WTC11 (cell line): ENCODE results near the gene NAT8.
"Not testable (repeated sequence)": the region's sequence is repeated elsewhere in the genome, so short reads cannot be mapped to it uniquely, and the experiment has no call there.

ENCODE experiments used
- ETV6 ChIP-seq: sonication (generic); formaldehyde crosslinking; IDR thresholded peaks from 2 replicates; pipeline ENCODE4 v1.8.1; 2022; ENCODE audit warnings: mild to moderate bottlenecking, missing genetic modification reagents
- GABPB1 ChIP-seq: sonication (generic); formaldehyde crosslinking; IDR thresholded peaks from 2 replicates; pipeline ENCODE4 v1.8.1; 2023; ENCODE audit warnings: mild to moderate bottlenecking, missing genetic modification reagents
- NFYB ChIP-seq: sonication (generic); formaldehyde crosslinking; conservative IDR thresholded peaks from 2 replicates; pipeline ENCODE4 v1.8.0; 2022; ENCODE audit warnings: low read depth, missing genetic modification reagents
- NR2C2 ChIP-seq: sonication (generic); formaldehyde crosslinking; IDR thresholded peaks from 2 replicates; pipeline ENCODE4 v1.8.0; 2022; ENCODE audit warnings: mild to moderate bottlenecking, missing genetic modification reagents
- PRDM15 ChIP-seq: sonication (generic); formaldehyde crosslinking; IDR thresholded peaks from 2 replicates; pipeline ENCODE4 v1.8.0; 2022; ENCODE audit warnings: missing genetic modification reagents
- SP1 ChIP-seq: sonication (generic); formaldehyde crosslinking; conservative IDR thresholded peaks from 2 replicates; pipeline ENCODE4 v1.8.1; 2022; ENCODE audit warnings: missing genetic modification reagents
- TCF7 ChIP-seq: sonication (generic); formaldehyde crosslinking; IDR thresholded peaks from 2 replicates; pipeline ENCODE4 v1.8.0; 2022; ENCODE audit warnings: mild to moderate bottlenecking, low read depth, missing genetic modification reagents, moderate library complexity
- ZNF219 ChIP-seq: sonication (generic); formaldehyde crosslinking; IDR thresholded peaks from 2 replicates; pipeline ENCODE4 v1.8.0; 2023; ENCODE audit warnings: missing genetic modification reagents, mild to moderate bottlenecking, borderline replicate concordance
- TF ChIP-seq, protein P1 (sequence below): sonication (generic); formaldehyde crosslinking; conservative IDR thresholded peaks from 2 replicates; pipeline ENCODE4 v1.8.1; 2022; ENCODE audit warnings: mild to moderate bottlenecking, missing genetic modification reagents
- TF ChIP-seq, protein P2 (sequence below): fragments of 200-600 bp; IDR thresholded peaks from 2 replicates; pipeline ENCODE4 v1.8.0; 2022; ENCODE audit warnings: antibody characterized with exemption
- TF ChIP-seq, protein P3 (sequence below): sonication (generic); formaldehyde crosslinking; IDR thresholded peaks from 2 replicates; pipeline ENCODE4 v1.8.1; 2023; ENCODE audit warnings: mild to moderate bottlenecking, missing genetic modification reagents, moderate library complexity
- TF ChIP-seq, protein P4 (sequence below): sonication (generic); formaldehyde crosslinking; IDR thresholded peaks from 2 replicates; pipeline ENCODE4 v1.8.1; 2022; ENCODE audit warnings: low read depth, mild to moderate bottlenecking, moderate library complexity, missing genetic modification reagents, borderline replicate concordance
- TF ChIP-seq, protein P5 (sequence below): sonication (generic); formaldehyde crosslinking; IDR thresholded peaks from 2 replicates; pipeline ENCODE4 v1.8.1; 2022; ENCODE audit warnings: low read depth, missing genetic modification reagents, borderline replicate concordance
- TF ChIP-seq, protein P6 (sequence below): sonication (generic); formaldehyde crosslinking; IDR thresholded peaks from 2 replicates; pipeline ENCODE4 v1.8.0; 2022; ENCODE audit warnings: mild to moderate bottlenecking, missing genetic modification reagents

DNA sequence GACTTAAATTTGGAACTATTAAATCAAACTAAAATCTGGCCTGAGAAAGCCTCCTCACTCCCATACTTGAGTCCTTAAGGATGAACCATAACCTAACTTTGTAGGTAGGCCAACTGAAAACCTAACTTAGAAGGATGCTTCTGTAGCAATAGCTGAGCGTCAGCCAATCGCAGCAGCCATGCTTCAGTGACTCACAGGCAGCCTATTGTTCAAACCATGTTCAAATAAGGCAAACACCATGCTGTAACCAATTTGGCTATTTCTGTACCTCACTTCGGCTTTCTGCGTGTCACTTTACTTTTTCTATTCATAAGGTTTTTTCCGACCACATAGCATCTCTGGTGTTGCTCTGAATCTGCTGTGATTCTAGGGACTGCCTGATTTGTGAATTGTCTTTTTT, 46.3 kb upstream of the NAT8 start:
- TF ChIP-seq, protein P1, sequence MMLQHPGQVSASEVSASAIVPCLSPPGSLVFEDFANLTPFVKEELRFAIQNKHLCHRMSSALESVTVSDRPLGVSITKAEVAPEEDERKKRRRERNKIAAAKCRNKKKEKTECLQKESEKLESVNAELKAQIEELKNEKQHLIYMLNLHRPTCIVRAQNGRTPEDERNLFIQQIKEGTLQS, result not testable (repeated sequence)
- TF ChIP-seq, protein P2, sequence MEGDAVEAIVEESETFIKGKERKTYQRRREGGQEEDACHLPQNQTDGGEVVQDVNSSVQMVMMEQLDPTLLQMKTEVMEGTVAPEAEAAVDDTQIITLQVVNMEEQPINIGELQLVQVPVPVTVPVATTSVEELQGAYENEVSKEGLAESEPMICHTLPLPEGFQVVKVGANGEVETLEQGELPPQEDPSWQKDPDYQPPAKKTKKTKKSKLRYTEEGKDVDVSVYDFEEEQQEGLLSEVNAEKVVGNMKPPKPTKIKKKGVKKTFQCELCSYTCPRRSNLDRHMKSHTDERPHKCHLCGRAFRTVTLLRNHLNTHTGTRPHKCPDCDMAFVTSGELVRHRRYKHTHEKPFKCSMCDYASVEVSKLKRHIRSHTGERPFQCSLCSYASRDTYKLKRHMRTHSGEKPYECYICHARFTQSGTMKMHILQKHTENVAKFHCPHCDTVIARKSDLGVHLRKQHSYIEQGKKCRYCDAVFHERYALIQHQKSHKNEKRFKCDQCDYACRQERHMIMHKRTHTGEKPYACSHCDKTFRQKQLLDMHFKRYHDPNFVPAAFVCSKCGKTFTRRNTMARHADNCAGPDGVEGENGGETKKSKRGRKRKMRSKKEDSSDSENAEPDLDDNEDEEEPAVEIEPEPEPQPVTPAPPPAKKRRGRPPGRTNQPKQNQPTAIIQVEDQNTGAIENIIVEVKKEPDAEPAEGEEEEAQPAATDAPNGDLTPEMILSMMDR, result not testable (repeated sequence)
- not testable (repeated sequence) for TF ChIP-seq ZNF219, GABPB1, TCF7, NR2C2, NFYB, PRDM15, SP1, ETV6 (CRISPR knock-in tag)
- TF ChIP-seq, protein P3, sequence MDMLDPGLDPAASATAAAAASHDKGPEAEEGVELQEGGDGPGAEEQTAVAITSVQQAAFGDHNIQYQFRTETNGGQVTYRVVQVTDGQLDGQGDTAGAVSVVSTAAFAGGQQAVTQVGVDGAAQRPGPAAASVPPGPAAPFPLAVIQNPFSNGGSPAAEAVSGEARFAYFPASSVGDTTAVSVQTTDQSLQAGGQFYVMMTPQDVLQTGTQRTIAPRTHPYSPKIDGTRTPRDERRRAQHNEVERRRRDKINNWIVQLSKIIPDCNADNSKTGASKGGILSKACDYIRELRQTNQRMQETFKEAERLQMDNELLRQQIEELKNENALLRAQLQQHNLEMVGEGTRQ, result not testable (repeated sequence)
- TF ChIP-seq, protein P4, sequence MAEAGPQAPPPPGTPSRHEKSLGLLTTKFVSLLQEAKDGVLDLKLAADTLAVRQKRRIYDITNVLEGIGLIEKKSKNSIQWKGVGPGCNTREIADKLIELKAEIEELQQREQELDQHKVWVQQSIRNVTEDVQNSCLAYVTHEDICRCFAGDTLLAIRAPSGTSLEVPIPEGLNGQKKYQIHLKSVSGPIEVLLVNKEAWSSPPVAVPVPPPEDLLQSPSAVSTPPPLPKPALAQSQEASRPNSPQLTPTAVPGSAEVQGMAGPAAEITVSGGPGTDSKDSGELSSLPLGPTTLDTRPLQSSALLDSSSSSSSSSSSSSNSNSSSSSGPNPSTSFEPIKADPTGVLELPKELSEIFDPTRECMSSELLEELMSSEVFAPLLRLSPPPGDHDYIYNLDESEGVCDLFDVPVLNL (CRISPR knock-in tag), result not testable (repeated sequence)
- TF ChIP-seq, protein P5, sequence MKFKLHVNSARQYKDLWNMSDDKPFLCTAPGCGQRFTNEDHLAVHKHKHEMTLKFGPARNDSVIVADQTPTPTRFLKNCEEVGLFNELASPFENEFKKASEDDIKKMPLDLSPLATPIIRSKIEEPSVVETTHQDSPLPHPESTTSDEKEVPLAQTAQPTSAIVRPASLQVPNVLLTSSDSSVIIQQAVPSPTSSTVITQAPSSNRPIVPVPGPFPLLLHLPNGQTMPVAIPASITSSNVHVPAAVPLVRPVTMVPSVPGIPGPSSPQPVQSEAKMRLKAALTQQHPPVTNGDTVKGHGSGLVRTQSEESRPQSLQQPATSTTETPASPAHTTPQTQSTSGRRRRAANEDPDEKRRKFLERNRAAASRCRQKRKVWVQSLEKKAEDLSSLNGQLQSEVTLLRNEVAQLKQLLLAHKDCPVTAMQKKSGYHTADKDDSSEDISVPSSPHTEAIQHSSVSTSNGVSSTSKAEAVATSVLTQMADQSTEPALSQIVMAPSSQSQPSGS (CRISPR knock-in tag), result not testable (repeated sequence)
- TF ChIP-seq, protein P6, sequence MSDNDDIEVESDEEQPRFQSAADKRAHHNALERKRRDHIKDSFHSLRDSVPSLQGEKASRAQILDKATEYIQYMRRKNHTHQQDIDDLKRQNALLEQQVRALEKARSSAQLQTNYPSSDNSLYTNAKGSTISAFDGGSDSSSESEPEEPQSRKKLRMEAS (CRISPR knock-in tag), result not testable (repeated sequence)
